Amygdala (tissue), 56 donors: Measurements from ENCODE around the gene FAM177A1.
"Not testable (repeated sequence)": the region's sequence is repeated elsewhere in the genome, so short reads cannot be mapped to it uniquely, and the experiment has no call there.

Experiments used
- DNase-seq, 56 donors: peaks; one replicate each; lab custom pipeline; 2025; lab: John Stamatoyannopoulos, UW

FAM177A1 gene

GRCh38 chr14:35046048-35046750, at the start of gene FAM177A1:
Gene FAM177A1, plus strand, starts transcription at chr14:35046272. Its CDS starts 192 bp downstream, at chr14:35046464.
- DNase-seq = peak; percentile 73 to 99 (median 96)

DNA sequence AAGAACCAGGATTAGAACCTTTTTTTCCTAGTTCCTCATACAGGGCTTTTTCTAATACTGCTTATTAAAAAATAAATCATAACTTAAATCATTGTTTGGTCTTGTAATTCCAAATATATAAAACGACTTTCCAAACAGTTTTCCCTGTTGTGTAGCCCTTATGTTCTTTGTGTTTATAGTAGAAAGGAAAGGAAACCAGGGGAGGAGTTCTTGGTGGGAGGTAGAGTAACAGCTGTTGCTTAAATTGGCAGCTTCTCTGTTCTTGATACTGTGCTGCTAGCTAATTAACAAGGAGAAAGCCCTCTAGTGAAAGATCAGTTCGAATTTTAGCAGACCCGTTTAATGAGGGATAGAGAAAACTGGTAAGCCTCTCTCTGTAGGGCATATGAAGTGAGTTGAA, 48.3 kb upstream of the FAM177A1 start:
- no peak for DNase-seq

GRCh38 chr14:34999500-34999899, 46.6 kb upstream of the FAM177A1 start:
- no peak for DNase-seq

GRCh38 chr14:35001621-35002020, 44.5 kb upstream of the FAM177A1 start:
- no peak for DNase-seq

- no peak for DNase-seq
Measured at GRCh38 chr14:35004839-35005238, 41.2 kb upstream of the FAM177A1 start.

DNA sequence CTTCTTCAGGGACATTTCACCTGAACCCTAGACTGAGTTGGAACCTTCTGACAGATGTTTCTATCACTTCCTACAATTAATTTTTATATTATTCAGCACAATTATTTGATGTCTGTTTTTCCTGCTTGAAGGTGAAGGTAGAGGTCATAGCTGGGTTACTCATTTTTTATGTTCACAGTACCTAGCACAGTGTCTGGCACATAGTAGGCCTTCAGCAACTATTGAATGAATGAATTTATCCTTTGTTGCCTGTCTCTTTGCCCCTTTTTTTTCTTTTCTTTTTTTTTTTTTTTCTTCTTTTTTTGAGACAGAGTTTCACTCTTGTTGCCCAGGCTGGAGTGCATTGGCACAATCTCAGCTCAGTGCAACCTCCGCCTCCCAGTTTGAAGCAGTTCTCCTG, 29.5 kb upstream of the FAM177A1 start:
- no peak for DNase-seq

DNA sequence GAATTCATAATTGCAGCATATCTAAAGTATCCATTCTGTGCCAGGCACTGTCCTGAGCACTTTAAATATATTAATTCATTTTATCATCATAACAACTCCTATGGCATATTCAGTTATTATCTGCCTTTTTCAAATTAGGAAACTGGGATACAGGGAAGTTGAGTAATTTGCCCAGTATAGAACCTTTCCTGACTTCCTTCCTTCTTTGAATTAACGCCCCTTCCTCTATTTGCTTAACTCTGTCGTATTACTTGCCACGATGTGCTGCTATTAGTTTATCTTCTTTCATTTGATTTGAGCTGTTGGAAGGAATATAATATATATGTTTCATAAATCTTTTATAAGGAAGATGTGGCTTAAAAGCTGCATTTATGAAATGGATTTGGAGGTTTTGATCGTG, 25.4 kb upstream of the FAM177A1 start:
- DNase-seq = no peak

DNA sequence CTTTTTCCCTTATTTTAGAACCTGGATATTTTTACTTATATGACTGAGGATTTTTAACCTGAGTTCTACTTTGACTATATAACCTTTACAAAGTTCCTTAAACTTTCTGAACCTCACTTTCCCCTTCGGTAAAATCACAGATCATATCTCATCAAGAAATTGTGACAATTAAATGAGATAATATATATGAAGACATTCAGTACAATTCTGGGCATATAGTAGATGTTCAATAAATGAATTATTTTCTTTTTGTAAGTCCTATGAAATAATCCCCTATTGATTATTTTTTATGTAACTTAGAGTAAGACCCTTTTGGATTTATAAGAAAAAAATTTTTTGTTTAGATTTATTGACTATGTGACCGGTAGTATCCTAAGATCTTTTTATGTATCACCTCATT, 17.6 kb upstream of the FAM177A1 start:
- no peak for DNase-seq

GRCh38 chr14:35032562-35032961, 13.5 kb upstream of the FAM177A1 start:
- no peak for DNase-seq

- no peak for DNase-seq
Measured at GRCh38 chr14:35034440-35034833, 11.6 kb upstream of the FAM177A1 start.

DNA sequence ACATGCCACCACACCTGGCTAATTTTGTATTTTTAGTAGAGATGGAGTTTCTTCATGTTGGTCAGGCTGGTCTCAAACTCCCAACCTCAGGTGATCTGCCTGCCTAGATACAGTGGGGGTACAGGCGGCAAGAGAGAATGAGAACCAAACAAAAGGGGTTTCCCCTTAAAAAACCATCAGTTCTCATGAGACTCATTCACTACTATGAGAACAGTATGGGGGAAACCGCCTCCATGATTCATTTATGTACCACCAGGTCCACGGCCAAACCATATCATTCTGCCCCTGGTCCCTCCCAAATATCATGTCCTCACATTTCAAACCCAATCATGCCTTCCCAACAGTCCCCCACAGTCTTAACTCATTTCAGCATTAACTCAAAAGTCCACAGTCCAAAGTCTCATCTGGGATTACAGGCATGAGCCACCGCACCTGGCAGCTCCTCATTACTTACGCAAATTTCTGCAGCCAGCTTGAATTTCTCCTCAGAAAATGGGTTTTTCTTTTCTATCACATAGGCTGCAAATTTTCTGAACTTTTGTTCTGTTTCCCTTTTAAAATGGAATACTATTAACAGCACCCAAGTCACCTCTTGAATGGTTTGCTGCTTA, 11.0 kb upstream of the FAM177A1 start:
- not testable (repeated sequence) for DNase-seq

GRCh38 chr14:35038312-35038711, 7.8 kb upstream of the FAM177A1 start:
- DNase-seq = not testable (repeated sequence)

GRCh38 chr14:35042632-35043031, 3.4 kb upstream of the FAM177A1 start:
- DNase-seq = no peak

- DNase-seq = no peak
Measured at GRCh38 chr14:35043046-35043445, 3.0 kb upstream of the FAM177A1 start.

GRCh38 chr14:35044939-35045797, 904 bp upstream of the FAM177A1 start:
- peak in 1 of 56 donors; percentile 25 for DNase-seq

DNA sequence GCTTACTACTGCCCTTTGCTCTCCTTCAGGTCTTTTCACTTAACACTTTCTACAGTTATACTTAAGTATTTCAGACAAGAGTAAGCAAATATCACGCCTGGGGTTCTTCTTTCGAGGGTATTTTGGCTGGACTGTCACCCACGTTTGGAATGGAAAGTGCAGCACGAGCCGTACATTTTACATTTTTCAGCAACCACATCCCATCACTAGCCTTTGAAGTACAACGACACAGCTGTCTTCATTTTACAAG, 349 bp upstream of the FAM177A1 start:
- DNase-seq = no peak

- DNase-seq = peak in 27 of 56 donors; percentile 5 to 74 (median 45)
Measured at GRCh38 chr14:35046751-35047536, 872 bp downstream of the FAM177A1 start.

DNA sequence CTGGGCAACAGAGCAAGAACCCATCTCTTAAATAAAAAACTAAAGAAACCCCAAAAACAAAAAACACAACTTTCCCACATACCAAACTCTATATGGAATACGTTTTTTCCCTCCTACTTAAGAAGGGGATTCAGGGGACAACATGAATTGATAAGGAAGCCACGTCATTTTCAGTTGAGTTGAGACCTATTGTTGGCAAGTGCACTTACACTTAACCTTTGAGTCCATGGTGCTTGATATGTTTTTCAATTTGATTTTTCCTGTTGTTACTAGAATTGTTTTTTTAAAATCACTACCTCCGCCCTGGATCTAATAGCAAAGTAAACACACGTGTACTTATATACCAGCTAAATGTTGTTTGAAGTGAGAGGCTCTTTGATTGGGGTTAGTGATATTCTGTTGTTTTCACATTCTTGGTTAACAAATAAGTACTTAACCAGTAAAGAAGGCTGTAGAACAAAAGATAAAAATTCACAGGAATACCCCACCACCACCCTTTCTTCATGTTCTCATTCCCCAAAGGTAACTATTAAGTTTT, 2.0 kb downstream of the FAM177A1 start:
- DNase-seq = no peak

- DNase-seq = no peak
Measured at GRCh38 chr14:35050652-35051051, 4.6 kb downstream of the FAM177A1 start.

- DNase-seq = no peak
Measured at GRCh38 chr14:35051796-35052195, 5.7 kb downstream of the FAM177A1 start.

DNA sequence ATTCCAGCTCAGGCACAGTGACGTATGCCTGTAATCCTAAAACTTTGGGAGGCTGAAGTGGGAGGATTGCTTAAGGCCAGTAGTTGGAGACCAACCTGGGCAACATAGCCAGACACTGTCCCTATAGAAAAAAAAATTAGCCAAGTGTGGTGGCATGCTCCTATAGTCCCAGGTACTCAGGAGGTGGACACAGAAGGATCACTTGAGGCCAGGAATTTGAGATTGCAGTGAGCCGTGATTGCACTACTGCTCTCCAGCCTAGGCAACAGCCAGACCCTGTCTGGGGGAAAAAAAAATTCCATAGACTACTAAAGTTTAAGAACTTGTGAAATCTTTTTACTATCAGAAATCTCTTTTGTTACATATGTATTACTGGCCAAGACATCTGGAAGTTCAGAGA, 6.6 kb downstream of the FAM177A1 start:
- no peak for DNase-seq
